Left hindlimb (tissue), 1 donor: Measurements from ENCODE around the gene METTL9.
A peak's percentile ranks its signal among the peaks of the same experiment; 100 is the strongest.
"Not testable (repeated sequence)": the region's sequence is repeated elsewhere in the genome, so short reads cannot be mapped to it uniquely, and the experiment has no call there.

ENCODE experiments used
- DNase-seq: peaks from one replicate; pipeline ENCODE4 v3.0.0-alpha.2; 2018

Gene METTL9

GRCh38 chr16:21599122-21600030 is at the start of gene METTL9:
Gene METTL9, plus strand, starts transcription at chr16:21599577. Its CDS starts 157 bp downstream, at chr16:21599734.
- peak; percentile 97 for DNase-seq

- DNase-seq = not testable (repeated sequence)
These were observed 49.4 kb upstream of the METTL9 start for GRCh38 chr16:21549975-21550374.

GRCh38 chr16:21550435-21550834 is 48.9 kb upstream of the METTL9 start:
- DNase-seq = not testable (repeated sequence)

GRCh38 chr16:21551076-21551475 is 48.3 kb upstream of the METTL9 start:
- not testable (repeated sequence) for DNase-seq

GRCh38 chr16:21551600-21551999 is 47.8 kb upstream of the METTL9 start:
- not testable (repeated sequence) for DNase-seq

- not testable (repeated sequence) for DNase-seq
These were observed 45.7 kb upstream of the METTL9 start for GRCh38 chr16:21553481-21554296.

GRCh38 chr16:21554795-21555585 is 44.4 kb upstream of the METTL9 start:
- peak; percentile 85 for DNase-seq

- DNase-seq = not testable (repeated sequence)
These were observed 43.8 kb upstream of the METTL9 start for GRCh38 chr16:21555621-21556020.

GRCh38 chr16:21556026-21556595 is 43.3 kb upstream of the METTL9 start:
- not testable (repeated sequence) for DNase-seq

- DNase-seq = not testable (repeated sequence)
These were observed 42.6 kb upstream of the METTL9 start for GRCh38 chr16:21556651-21557241.

GRCh38 chr16:21560462-21560861 is 38.9 kb upstream of the METTL9 start:
- no peak for DNase-seq

- no peak for DNase-seq
These were observed 35.7 kb upstream of the METTL9 start for GRCh38 chr16:21563676-21564075.

- DNase-seq = not testable (repeated sequence)
These were observed 35.0 kb upstream of the METTL9 start for GRCh38 chr16:21564367-21564766.

GRCh38 chr16:21565507-21565860 is 33.9 kb upstream of the METTL9 start:
- no peak for DNase-seq

GRCh38 chr16:21565861-21566669 is 33.3 kb upstream of the METTL9 start:
- DNase-seq = no peak

- peak; percentile 48 for DNase-seq
These were observed 32.4 kb upstream of the METTL9 start for GRCh38 chr16:21566891-21567414.

GRCh38 chr16:21567496-21567895 is 31.9 kb upstream of the METTL9 start:
- not testable (repeated sequence) for DNase-seq

- no peak for DNase-seq
These were observed 30.7 kb upstream of the METTL9 start for GRCh38 chr16:21568502-21569189.

- DNase-seq = no peak
These were observed 28.7 kb upstream of the METTL9 start for GRCh38 chr16:21570676-21571017.

- DNase-seq = not testable (repeated sequence)
These were observed 25.9 kb upstream of the METTL9 start for GRCh38 chr16:21573506-21573905.
